Smooth muscle cell (in vitro differentiated cells): ENCODE measurements around the gene ZSCAN5C. TPM values are rescaled to one million over a fixed set of nuclear protein-coding genes. Genes with fewer than 3 reads are reported as not detected.

Experiments used
- DNase-seq: peaks from one replicate; lab custom pipeline; 2025; ENCODE audit not compliant: unreplicated experiment; lab: John Stamatoyannopoulos, UW
- H2AFZ ChIP-seq: fragments of 200-600 bp; sonication (generic); 2 replicates; pipeline ENCODE4 v1.6.0; 2016; ENCODE audit warnings: antibody characterized with exemption, low read depth, mild to moderate bottlenecking
- H3F3A ChIP-seq: fragments of 200-600 bp; sonication (generic); 2 replicates; pipeline ENCODE4 v1.6.0; 2017; ENCODE audit warnings: antibody characterized with exemption, low read depth
- H3K27ac ChIP-seq: fragments of 200-600 bp; sonication (generic); 2 replicates; pipeline ENCODE4 v1.5.1; 2016; ENCODE audit warnings: low read depth, mild to moderate bottlenecking
- H3K27me3 ChIP-seq: fragments of 200-600 bp; sonication (generic); 2 replicates; pipeline ENCODE4 v1.6.1; 2016; ENCODE audit warnings: low read depth, mild to moderate bottlenecking
- H3K36me3 ChIP-seq: fragments of 200-600 bp; sonication (generic); 2 replicates; pipeline ENCODE4 v1.5.1; 2016; ENCODE audit warnings: low read depth
- H3K4me1 ChIP-seq: fragments of 200-600 bp; sonication (generic); 2 replicates; pipeline ENCODE4 v1.5.1; 2016; ENCODE audit warnings: low read depth
- H3K4me2 ChIP-seq: fragments of 200-600 bp; sonication (generic); 2 replicates; pipeline ENCODE4 v1.6.0; 2016; ENCODE audit warnings: mild to moderate bottlenecking
- H3K4me3 ChIP-seq: fragments of 200-600 bp; sonication (generic); 2 replicates; pipeline ENCODE4 v1.5.1; 2016; ENCODE audit warnings: mild to moderate bottlenecking
- H3K79me2 ChIP-seq: fragments of 200-600 bp; sonication (generic); 2 replicates; pipeline ENCODE4 v1.6.0; 2016; ENCODE audit warnings: low read depth, mild to moderate bottlenecking
- H3K9ac ChIP-seq: fragments of 200-600 bp; sonication (generic); 2 replicates; pipeline ENCODE4 v1.6.0; 2016; ENCODE audit warnings: low read depth
- H3K9me3 ChIP-seq: fragments of 200-600 bp; sonication (generic); replicated peaks from 2 replicates; pipeline ENCODE4 v1.5.1; 2016; ENCODE audit warnings: low read depth
- H4K20me1 ChIP-seq: fragments of 200-600 bp; sonication (generic); 2 replicates; pipeline ENCODE4 v1.6.0; 2016; ENCODE audit warnings: low read depth
- WGBS: methylation state at CpG from one replicate; pipeline ENCODE4 v1.1.7; 2016; ENCODE audit warnings: low lambda C conversion rate; 5-methylcytosine and 5-hydroxymethylcytosine counted together
- polyA plus RNA-seq: library from polyadenylated mRNA; unstranded; fragments of >200 nt; fragmentation: Nextera tagmentation; extraction: Ambion mirVana; gene quantifications from 2 replicates; pipeline ENCODE4 v1.2.1, GENCODE V29; 2016
- total RNA-seq: library from RNA; depleted of rRNA; stranded (reverse); fragments of >200 nt; gene quantifications from 2 replicates; pipeline ENCODE4 v1.2.3, GENCODE V29; 2014
- TF ChIP-seq, protein P1 (sequence below): fragments of 200-600 bp; sonication (generic); IDR thresholded peaks from 2 replicates; pipeline ENCODE4 v1.5.1; 2017; ENCODE audit warnings: borderline replicate concordance, mild to moderate bottlenecking, antibody characterized with exemption; ENCODE audit not compliant: insufficient read depth, poor library complexity, severe bottlenecking

ZSCAN5C gene, protein sequence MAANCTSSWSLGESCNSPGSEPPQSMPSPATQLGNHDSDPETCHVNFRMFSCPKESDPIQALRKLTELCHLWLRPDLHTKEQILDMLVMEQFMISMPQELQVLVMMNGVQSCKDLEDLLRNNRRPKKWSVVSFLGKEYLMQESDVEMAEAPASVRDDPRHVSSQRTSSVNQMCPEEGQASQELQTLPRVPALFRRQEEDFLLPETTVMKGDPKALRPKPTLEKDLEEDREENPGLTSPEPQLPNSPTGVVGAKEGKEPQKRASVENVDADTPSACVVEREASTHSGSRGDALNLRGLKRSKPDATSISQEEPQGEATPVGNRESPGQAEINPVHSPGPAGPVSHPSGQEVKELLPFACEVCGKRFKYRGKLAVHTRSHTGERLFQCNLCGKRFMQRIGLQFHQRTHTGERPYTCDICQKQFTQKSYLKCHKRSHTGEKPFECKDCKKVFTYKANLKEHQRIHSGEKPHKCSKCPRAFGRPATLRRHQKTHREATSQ
- total RNA-seq (not detected in 2 replicates), polyA plus RNA-seq (not detected in 2 replicates)

GRCh38 chr19:56201973-56202372 is at the start of gene ZSCAN5C:
ZSCAN5C (plus strand) TSS chr19:56202273; CDS start chr19:56205914, 3,641 bp downstream.
- H3K9ac ChIP-seq, result no peak within 1 kb of the TSS
- no peaks in the 10 kb centered on the region for H3K9me3 ChIP-seq
- H3K4me2 ChIP-seq, result no peak within 1 kb of the TSS
- no peaks in the 10 kb centered on the region for H3F3A ChIP-seq
- H3K27me3 ChIP-seq, result no peaks in the 10 kb centered on the region
- TF ChIP-seq, protein P1, sequence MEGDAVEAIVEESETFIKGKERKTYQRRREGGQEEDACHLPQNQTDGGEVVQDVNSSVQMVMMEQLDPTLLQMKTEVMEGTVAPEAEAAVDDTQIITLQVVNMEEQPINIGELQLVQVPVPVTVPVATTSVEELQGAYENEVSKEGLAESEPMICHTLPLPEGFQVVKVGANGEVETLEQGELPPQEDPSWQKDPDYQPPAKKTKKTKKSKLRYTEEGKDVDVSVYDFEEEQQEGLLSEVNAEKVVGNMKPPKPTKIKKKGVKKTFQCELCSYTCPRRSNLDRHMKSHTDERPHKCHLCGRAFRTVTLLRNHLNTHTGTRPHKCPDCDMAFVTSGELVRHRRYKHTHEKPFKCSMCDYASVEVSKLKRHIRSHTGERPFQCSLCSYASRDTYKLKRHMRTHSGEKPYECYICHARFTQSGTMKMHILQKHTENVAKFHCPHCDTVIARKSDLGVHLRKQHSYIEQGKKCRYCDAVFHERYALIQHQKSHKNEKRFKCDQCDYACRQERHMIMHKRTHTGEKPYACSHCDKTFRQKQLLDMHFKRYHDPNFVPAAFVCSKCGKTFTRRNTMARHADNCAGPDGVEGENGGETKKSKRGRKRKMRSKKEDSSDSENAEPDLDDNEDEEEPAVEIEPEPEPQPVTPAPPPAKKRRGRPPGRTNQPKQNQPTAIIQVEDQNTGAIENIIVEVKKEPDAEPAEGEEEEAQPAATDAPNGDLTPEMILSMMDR, result no peak
- no peak for DNase-seq
- H3K4me3 ChIP-seq, result no peak within 1 kb of the TSS
- no peak within 1 kb of the TSS for H2AFZ ChIP-seq
- no peaks in the 10 kb centered on the region for H3K36me3 ChIP-seq
- H3K79me2 ChIP-seq, result no peaks in the 10 kb centered on the region
- H3K4me1 ChIP-seq, result no peaks in the 10 kb centered on the region
- no peak within 1 kb of the TSS for H3K27ac ChIP-seq
- H4K20me1 ChIP-seq, result no peaks in the 10 kb centered on the region
- 67% methylated on average over 3 of the region's 3 CpGs for WGBS

- Histone ChIP-seq H3K79me2 (peaks cover 16% of the 10 kb centered on the region), H4K20me1 (peaks cover 50% of the 10 kb centered on the region), H3K36me3 (no peaks in the 10 kb centered on the region), H2AFZ (no peak overlapping the region), H3K27me3 (no peaks in the 10 kb centered on the region), H3F3A (no peaks in the 10 kb centered on the region), H3K4me1 (no peaks in the 10 kb centered on the region), H3K4me2 (no peak overlapping the region), H3K9ac (no peak overlapping the region), H3K4me3 (no peak overlapping the region), H3K9me3 (no peaks in the 10 kb centered on the region), H3K27ac (no peak overlapping the region)
- 78% methylated on average over 2 of the region's 2 CpGs for WGBS
- TF ChIP-seq, protein P1, result no peak
- DNase-seq, result no peak
These were observed 49.4 kb upstream of the ZSCAN5C start for GRCh38 chr19:56152644-56153043.

GRCh38 chr19:56153507-56153906 is 48.6 kb upstream of the ZSCAN5C start:
- Histone ChIP-seq H3K27ac (no peak overlapping the region), H3K36me3 (no peaks in the 10 kb centered on the region), H3K4me2 (no peak overlapping the region), H3F3A (no peaks in the 10 kb centered on the region), H3K9me3 (no peaks in the 10 kb centered on the region), H3K9ac (no peak overlapping the region), H3K27me3 (no peaks in the 10 kb centered on the region), H3K4me3 (no peak overlapping the region), H2AFZ (no peak overlapping the region), H3K79me2 (peaks cover 16% of the 10 kb centered on the region), H4K20me1 (peaks cover 50% of the 10 kb centered on the region), H3K4me1 (no peaks in the 10 kb centered on the region)
- TF ChIP-seq, protein P1, result no peak
- WGBS, result 45% methylated on average over 6 of the region's 6 CpGs
- no peak for DNase-seq
